Peyer's patch (tissue), 4 donors: ENCODE results near the gene SLC43A3. TPM values are rescaled to one million over a fixed set of nuclear protein-coding genes. Genes with fewer than 3 reads are reported as not detected.
"Not testable (repeated sequence)": the region's sequence is repeated elsewhere in the genome, so short reads cannot be mapped to it uniquely, and the experiment has no call there.

Source experiments
- DNase-seq, 3 donors: peaks; one replicate each; pipeline ENCODE4 v3.0.0-alpha.2; 2017 to 2019
- H3K27ac ChIP-seq, 4 donors: fragments of 200-600 bp; sonication (generic); one replicate each; pipeline ENCODE4 v1.5.1; 2016 to 2019
- H3K27me3 ChIP-seq, 2 donors: fragments of 200-600 bp; sonication (generic); one replicate each; pipeline ENCODE4 v1.5.1; 2019
- H3K36me3 ChIP-seq, 3 donors: fragments of 200-600 bp; sonication (generic); one replicate each; pipeline ENCODE4 v1.5.1; 2016 to 2019
- H3K4me1 ChIP-seq, 4 donors: fragments of 200-600 bp; sonication (generic); one replicate each; pipeline ENCODE4 v1.5.1; 2016 to 2019
- H3K4me3 ChIP-seq, 4 donors: fragments of 200-600 bp; sonication (generic); 1 replicate in 3 of 4; 2 replicates in 1 of 4; pipeline ENCODE4 v1.5.1; 2016 to 2019; ENCODE audit warnings: mild to moderate bottlenecking in 1 of 4
- H3K9me3 ChIP-seq, 4 donors: fragments of 200-600 bp; sonication (generic); one replicate each; pipeline ENCODE4 v1.5.1; 2016 to 2019; ENCODE audit warnings: mild to moderate bottlenecking in 1 of 4
- POLR2A ChIP-seq, 2 donors: fragments of 450-650 bp; IDR thresholded peaks; one replicate each; pipeline ENCODE4 v1.5.1; 2017; ENCODE audit warnings: antibody characterized with exemption in 2 of 2, mild to moderate bottlenecking in 2 of 2, moderate library complexity in 2 of 2
- total RNA-seq, 4 donors: library from RNA; depleted of rRNA; stranded (reverse); fragments of >200 nt; gene quantifications; one replicate each; pipeline ENCODE4 v1.1.0, GENCODE V29; 2016
- TF ChIP-seq, protein P1 (sequence below), 6 experiments: fragments of 450-650 bp in 4 of 6; fragments of 200-600 bp in 2 of 6; sonication (generic) in 1 of 6; IDR thresholded peaks; one replicate each; pipeline ENCODE4 v1.5.1; 2017 to 2019; ENCODE audit warnings: antibody characterized with exemption in 6 of 6, mild to moderate bottlenecking in 3 of 6, moderate library complexity in 1 of 6

SLC43A3 gene
- total RNA-seq, 4 donors from 2014 or later: 5.1 to 38.8 (median 17.6) TPM

GRCh38 chr11:57446055-57446454 is 19.1 kb upstream of the SLC43A3 start:
- TF ChIP-seq, protein P1, sequence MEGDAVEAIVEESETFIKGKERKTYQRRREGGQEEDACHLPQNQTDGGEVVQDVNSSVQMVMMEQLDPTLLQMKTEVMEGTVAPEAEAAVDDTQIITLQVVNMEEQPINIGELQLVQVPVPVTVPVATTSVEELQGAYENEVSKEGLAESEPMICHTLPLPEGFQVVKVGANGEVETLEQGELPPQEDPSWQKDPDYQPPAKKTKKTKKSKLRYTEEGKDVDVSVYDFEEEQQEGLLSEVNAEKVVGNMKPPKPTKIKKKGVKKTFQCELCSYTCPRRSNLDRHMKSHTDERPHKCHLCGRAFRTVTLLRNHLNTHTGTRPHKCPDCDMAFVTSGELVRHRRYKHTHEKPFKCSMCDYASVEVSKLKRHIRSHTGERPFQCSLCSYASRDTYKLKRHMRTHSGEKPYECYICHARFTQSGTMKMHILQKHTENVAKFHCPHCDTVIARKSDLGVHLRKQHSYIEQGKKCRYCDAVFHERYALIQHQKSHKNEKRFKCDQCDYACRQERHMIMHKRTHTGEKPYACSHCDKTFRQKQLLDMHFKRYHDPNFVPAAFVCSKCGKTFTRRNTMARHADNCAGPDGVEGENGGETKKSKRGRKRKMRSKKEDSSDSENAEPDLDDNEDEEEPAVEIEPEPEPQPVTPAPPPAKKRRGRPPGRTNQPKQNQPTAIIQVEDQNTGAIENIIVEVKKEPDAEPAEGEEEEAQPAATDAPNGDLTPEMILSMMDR (IDR thresholded peaks at IDR 0.05): no peak
- TF ChIP-seq POLR2A (IDR thresholded peaks at IDR 0.05): no peak
- DNase-seq: no peak
- Histone ChIP-seq H3K4me3 (no peak overlapping the region), H3K4me1 (no peaks in the 10 kb centered on the region), H3K9me3 (no peaks in the 10 kb centered on the region), H3K27ac (no peak overlapping the region), H3K27me3 (no peaks in the 10 kb centered on the region), H3K36me3 (no peaks in the 10 kb centered on the region)

GRCh38 chr11:57445122-57445394 is 18.1 kb upstream of the SLC43A3 start:
- H3K4me3 ChIP-seq, H3K36me3 ChIP-seq, H3K4me1 ChIP-seq, H3K27ac ChIP-seq, DNase-seq, H3K27me3 ChIP-seq, H3K9me3 ChIP-seq: not testable (repeated sequence)

- no peak overlapping the region for H3K27ac ChIP-seq
- no peak for DNase-seq
These were observed 17.6 kb upstream of the SLC43A3 start for GRCh38 chr11:57444362-57445121.

GRCh38 chr11:57440744-57441414 is 14.0 kb upstream of the SLC43A3 start:
- H3K9me3 ChIP-seq: no peaks in the 10 kb centered on the region
- H3K4me1 ChIP-seq: no peaks in the 10 kb centered on the region
- no peaks in the 10 kb centered on the region for H3K36me3 ChIP-seq
- H3K4me3 ChIP-seq: no peak overlapping the region
- no peaks in the 10 kb centered on the region for H3K27me3 ChIP-seq
- TF ChIP-seq, protein P1 (IDR thresholded peaks at IDR 0.05): no peak
- no peak for TF ChIP-seq POLR2A (IDR thresholded peaks at IDR 0.05)
- no peak overlapping the region for H3K27ac ChIP-seq
- no peak for DNase-seq

More at GRCh38 chr11:57444362-57445121, 17.6 kb upstream of the SLC43A3 start:
- no peaks in the 10 kb centered on the region for H3K36me3 ChIP-seq
- no peaks in the 10 kb centered on the region for H3K9me3 ChIP-seq
- no peaks in the 10 kb centered on the region for H3K4me1 ChIP-seq
- H3K4me3 ChIP-seq: no peak overlapping the region
- no peaks in the 10 kb centered on the region for H3K27me3 ChIP-seq
- TF ChIP-seq POLR2A (IDR thresholded peaks at IDR 0.05): no peak
- TF ChIP-seq, protein P1 (IDR thresholded peaks at IDR 0.05): no peak

- H3K27ac ChIP-seq: no peak overlapping the region
- TF ChIP-seq, protein P1 (IDR thresholded peaks at IDR 0.05): no peak
- TF ChIP-seq POLR2A (IDR thresholded peaks at IDR 0.05): no peak
- no peaks in the 10 kb centered on the region for H3K9me3 ChIP-seq
- no peak overlapping the region for H3K4me3 ChIP-seq
- no peaks in the 10 kb centered on the region for H3K36me3 ChIP-seq
- DNase-seq: no peak
- H3K4me1 ChIP-seq: no peaks in the 10 kb centered on the region
- no peaks in the 10 kb centered on the region for H3K27me3 ChIP-seq
These were observed 12.9 kb upstream of the SLC43A3 start for GRCh38 chr11:57439786-57440185.
